Germinal center (tissue), 1 donor: ENCODE measurements around the gene SKP1.
A peak's percentile ranks its signal among the peaks of the same experiment; 100 is the strongest.

Source experiments
- DNase-seq: peaks from one replicate; pipeline ENCODE4 v3.0.0; 2012; ENCODE audit warnings: mixed read lengths, low spot score

The SKP1 gene

DNA sequence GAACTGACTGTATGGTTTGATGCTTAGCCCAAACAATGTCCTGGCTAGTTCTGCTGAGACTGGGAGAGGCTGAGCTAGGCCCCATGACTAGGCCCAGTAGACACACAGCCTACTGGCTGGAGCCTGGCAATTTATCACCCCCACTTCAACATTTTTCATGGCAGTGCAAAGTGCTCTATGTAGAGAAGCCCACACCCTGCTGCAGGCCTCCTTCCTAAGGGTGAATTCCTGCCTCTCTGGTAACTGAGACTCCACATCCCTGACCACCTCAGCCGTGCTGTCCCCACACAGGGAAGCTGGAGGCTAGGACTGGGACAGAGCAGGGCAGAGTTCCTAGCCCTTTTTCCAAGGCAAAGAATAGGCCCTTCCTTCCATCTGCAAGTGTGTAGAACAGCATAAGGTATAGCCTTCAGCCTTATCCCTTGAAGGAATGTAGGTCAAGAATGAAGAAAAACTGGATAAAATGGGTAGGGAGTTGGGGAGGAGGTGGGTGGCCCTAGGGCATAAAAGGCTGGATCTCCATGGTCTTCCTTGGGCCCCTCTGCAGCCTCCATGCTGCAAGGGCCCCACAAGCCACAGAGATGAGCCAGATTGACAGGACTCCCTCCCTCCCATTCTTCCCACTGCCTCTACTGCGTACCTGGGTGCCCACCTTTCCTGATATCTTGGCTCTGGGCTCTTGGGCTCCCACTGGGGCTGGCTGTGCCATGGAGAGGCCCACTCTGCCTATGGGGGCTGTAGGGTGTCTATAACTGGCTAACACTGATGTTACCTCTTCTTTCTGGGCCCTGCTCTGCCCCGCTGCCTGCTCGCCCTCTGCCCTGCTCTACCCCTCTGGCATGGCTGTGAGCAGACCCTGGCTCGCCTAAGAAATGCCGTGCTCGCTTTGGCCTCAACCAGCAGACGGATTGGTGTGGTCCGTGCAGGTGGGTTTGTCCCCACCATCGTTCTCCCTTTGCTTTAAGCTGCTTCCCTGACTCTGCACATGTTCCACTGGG, 32.5 kb downstream of the SKP1 start:
- no peak for DNase-seq

DNA sequence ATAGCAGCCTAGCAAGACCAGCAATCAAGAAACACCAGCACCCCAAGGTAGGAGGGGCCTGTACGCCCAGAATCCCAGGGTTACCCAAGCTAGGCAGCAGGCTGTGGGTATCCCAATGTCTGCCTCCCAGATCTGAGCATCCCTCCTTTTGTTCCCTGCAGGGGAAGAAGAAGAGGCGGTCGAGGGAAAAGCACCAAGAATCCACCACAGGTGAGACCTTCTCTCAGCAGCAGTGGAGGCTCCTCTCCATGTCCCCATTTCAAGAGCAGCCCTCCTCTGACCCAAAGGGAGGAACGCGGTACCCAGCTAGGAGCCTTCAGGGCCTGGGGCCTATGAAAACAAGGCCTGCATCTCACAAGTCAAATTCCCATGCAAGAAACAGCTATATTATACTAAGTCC, 33.3 kb downstream of the SKP1 start:
- DNase-seq: no peak

DNA sequence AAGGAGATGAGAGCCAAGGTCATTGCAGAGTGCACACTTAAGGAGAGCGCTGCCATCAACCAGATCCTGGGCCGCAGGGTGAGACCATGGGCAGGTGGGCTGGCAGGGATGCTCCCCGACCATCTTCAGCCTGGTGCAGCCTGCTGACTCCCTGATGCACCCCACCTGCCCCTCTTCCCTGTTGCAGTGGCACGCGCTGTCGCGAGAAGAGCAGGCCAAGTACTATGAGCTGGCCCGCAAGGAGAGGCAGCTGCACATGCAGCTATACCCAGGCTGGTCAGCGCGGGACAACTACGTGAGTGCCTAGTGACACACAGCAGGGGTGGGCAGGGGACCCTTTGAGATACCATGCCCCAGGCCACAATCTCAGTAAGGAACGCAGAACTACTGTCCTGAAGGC, 33.9 kb downstream of the SKP1 start:
- no peak for DNase-seq

DNA sequence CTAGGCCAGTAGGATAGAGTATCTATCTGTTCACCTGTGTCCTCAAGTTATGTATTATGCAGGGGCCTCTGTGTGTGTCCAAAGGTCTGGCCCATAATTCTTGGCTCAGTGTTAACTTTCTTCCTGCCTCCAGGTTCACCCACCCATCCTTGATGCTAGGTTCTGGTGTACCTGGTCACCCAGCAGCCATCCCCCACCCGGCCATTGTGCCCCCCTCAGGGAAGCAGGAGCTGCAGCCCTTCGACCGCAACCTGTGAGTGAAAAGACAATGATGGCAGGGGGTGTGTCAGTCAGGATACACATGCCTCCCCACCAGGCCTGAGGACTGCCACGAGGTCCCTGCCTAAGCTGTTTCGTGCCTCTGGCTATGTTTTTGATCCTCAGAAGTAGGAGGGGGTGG, 34.7 kb downstream of the SKP1 start:
- no peak for DNase-seq

DNA sequence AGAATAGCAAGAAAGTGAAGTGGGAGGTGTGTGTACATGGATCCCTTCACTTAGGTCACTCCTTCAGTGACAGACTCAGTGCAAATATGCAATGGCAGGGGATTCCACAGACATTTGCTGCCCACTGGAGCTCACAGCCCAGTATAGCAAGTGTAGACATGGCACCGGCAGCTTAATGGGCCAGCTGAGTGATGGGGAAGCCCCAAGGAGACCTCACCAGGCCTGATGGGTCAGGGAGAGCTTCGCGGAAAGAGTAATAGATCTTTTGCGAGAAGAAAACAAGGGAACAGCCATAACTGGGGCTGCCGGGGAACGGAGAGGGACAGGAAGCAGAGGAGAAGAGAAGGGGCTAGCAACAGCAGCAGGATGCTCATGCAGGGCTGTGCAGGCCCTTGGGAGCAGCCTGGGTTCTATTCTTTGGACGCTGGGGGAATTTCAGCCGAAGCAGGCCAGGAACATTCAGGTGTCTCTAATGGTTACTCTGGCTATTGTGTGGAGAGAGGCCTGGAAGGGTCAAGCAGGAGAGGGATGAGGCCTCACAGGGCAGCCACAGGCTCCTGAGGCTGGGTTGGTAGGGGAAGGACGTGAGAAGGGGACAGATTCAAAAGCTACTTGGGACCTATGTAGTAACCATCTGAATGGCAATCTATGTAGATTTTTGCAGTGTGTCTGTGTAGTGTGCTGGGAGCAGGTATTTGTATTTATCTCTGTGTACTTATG, 35.3 kb downstream of the SKP1 start:
- no peak for DNase-seq

DNA sequence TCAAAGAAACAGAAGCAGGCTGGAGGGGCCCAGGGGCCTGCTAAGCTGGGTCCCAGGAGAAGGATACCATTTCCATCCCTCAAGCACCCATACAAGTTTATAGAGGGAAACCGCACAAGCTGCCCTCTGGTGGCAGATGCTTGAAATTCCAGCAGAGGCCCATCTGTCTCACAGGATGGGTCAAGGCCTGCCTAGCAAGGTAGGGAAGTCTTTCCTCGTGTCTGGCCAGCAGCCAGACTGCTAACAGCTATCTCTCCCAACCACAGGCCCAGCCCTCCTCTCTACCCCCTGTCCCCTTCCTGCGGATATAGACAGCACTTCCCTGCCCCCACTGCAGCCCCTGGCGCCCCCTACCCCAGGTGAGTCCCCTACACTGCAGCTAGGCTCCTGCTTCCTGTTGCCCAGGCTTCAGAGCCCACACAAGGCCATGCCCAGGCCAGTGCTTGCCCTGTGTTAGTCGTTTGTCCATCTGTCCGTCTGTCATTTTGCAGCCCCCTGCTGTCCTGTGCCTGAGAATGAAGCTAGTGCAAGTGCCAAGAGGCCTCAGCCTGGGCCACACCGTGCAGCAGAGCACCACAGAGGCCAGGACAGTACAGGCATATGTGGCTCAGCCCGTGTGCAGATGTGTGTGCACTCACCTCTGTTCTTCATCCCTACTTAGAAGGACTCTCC, 36.1 kb downstream of the SKP1 start:
- DNase-seq: peak; percentile 60

DNA sequence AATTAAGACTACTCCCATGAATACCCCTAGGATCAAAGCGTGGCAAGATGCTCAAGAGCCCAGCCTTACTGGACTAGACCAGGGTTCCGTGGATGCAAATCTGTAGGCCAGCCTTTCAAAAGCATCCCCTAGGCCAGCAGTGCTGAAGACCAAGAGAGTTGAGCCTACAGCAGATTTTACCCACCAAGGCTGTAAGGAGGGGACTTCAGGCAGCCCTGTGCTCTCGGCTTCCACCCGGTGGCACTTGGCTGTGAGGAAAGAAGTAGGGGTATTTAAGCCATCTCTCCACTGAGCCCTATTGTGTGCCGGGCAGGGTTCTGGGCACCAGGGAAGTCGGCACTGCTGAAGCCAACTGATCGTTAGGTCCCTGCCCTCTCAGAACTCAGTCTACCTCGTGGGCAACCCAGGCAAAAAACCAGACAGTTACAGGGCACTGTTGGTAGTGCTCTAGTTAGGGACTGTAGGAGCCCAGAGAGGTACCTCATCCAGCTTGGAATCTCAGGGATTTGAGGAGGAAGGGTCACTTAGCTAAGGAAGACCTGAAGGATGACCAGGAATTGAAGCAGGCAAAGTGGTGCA, 36.8 kb downstream of the SKP1 start:
- no peak for DNase-seq

DNA sequence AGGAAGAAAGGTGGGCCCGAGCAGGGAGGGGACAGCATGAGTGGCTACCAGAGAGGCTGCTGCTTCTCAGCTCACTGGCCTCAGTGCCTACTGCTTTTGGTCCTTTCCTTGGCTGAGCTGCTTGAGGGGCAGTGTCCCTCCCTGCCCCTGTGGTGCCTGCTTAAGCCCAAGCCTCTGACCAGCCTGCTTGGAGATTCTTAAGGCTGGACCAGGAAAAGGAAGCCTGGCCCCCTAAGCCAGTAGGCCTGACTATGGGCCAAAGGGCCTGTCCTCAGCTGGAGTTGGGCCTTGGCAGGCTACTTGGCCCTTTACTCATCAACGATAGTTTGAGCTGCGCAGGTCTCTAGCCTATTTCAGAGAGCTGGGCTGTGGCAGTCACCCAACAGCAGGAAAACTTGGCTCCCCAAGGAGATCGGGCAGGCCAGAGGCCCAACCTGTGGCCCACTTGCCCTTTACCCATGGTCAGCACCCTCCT, 37.3 kb downstream of the SKP1 start:
- DNase-seq: no peak

DNA sequence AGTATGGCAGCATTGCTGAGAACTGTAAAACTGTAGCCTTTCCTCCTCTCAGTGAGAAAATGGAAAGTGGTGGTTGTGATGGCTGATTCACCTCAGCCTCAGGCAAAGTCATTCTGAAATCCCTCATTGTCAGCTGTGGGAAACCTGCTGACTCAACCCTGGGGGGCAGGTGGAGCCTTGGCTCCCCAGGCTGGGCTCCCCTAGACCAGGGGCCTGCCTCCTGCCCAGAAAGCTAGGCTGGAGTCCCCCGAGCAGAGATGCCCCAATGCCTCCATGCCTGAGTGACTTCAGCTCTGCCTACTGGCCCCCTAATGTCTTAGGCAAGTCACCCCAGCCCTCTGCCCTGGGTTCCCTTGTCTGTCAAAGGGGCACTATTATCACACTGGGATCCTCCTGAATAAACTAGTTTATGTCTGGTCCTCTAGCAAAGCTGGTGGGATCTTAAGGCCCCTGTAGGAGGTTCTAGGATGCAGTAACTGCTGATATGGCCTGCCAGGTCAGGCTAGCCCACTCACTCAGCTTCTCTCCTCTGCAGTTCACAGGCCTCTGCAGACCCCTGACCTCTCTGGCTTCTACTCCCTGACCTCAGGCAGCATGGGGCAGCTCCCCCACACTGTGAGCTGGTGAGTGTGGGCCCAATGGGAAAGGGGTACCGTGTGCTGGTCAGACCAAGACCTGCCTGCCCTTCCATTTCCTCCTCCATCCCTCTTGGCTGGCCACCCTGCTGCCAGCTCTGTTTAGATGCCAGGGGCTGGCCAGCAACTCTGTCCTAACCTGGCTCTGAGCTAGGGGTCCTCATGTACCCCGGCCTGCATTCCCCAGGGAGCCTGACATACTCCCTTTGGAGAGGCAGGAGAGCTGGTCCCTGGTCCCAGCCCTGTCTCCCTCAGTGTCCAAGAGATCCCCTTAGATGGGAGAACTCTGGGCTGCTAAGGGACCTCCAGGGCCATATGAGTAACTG, 38.1 kb downstream of the SKP1 start:
- no peak for DNase-seq

DNA sequence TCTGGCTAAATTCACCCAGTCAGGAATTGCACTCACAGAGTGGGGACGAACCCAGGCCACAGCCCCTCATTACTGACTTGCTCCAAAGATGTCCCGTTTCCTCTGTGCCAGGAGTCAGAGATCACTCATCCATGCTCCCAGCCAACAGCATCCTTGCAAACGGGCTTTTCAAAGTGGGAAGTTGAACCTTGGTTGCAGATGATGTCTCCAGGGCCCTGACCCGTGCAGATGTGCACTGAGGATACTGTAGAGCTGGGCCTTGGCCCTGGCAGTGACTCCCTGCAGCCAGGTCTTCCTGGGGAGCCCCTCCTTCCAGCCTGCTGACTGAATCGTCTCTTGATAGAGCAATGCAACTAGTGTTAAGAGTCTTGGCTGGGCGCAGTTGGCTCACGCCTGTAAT, 40.0 kb downstream of the SKP1 start:
- DNase-seq: no peak

DNA sequence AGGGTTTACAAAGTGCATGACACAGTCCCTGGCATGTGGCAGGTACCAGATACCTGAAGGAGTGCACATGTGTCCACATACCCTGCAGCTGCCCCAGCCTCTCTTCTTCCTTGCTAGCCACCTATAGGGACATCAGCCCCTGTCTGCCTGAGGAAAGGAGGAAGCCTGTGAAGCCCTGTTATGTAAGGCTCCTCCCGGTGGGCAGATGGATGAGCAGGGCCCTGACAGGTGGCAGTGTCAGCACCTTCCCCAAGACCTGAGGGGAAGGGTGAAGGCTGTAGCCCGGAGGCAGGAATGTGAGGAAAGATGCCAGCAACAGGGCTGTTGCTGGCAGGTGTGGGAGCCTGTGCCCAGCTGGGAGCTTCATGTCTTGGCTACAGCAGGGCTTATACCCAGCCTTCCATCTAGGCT, 40.5 kb downstream of the SKP1 start:
- no peak for DNase-seq

DNA sequence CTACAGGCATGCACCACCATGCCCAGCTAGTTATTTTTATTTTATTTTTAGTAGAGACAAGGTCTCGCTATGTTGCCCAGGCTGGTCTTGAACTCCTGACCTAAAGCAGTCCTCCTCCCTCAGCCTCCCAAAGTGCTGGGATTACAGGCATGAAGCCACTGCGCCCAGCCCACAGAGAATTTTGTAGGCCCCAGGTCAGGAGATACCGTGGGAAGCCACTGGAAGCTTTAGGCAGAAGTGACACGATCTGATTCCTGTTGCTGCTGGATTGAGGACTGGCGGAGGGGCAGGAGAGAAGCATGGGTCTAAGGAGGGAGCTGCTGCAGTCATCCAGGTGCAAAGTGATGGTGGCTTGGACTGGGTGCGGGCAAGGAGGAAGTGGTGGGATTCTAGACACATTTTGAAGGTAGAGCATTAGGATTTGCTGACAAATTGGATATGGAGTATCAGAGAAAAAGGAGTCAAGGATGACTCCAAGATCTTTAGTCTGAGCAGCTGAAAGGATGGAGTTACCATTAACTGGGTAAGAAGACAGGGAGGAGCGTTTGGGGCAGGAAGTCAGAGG, 41.6 kb downstream of the SKP1 start:
- no peak for DNase-seq

DNA sequence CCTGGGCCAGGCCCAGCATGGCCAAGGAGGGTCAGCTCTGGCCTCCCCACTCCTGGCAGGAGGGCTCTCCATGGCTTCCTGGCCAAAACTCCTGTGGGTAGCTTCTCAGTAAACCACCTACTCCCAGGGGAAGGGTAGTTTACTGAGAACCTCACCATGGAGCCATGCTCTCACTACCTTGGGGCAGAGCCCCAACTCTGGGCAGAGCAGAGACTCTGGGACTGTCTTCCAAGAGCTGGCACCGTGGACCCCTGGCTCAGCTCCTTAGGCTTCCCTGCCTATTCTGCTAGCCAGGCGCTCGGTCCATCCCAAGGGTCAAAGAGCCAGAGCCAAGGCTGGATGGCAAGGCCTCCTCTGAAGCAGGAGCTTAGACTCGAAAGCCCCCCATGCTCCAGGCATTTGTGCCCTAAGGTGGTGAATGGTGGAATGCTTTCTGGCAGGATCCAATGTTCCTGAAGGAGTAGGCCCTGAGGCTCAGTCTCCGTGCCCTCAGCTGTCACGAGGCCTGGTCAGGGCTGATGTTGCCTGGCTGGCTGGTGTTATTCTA, 42.7 kb downstream of the SKP1 start:
- DNase-seq: no peak

DNA sequence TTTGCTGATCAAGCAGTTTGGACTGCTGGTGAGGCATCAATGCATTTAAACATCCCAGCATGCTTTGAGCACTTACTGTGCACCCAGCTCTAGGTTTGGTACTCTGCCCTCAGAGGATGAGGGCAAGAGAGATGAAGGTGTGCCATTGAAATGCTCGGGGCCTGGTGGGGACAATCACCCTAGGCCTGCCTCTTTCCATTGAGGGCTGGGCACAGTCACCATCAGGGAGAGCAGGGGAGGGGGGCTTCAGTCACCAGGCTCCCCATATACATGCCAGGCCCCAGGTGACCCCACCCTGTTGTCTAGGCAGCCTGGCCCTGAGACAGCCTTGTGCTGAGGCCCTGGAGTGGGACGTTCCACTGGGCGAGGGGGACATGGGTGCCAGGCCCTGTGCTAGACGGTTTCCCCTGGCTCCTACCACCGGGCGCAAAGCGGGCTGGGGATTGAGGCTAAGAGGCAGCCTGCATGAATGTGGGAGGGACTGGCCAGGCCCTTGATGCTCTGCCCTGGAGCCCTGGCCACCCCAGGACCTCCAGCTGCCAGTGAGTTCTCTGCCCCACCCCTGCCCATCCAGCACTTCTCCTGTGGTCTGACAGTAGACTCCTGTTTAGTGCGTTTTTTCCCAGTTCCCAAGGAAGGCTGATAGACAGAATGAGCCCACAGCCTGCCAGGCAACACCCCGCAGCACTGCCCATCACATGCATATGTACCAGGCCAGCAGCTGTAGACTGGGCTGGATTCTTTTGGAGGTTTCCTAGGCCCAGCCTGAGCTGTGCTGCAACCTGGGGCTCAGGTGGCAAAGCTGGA, 43.4 kb downstream of the SKP1 start:
- no peak for DNase-seq

DNA sequence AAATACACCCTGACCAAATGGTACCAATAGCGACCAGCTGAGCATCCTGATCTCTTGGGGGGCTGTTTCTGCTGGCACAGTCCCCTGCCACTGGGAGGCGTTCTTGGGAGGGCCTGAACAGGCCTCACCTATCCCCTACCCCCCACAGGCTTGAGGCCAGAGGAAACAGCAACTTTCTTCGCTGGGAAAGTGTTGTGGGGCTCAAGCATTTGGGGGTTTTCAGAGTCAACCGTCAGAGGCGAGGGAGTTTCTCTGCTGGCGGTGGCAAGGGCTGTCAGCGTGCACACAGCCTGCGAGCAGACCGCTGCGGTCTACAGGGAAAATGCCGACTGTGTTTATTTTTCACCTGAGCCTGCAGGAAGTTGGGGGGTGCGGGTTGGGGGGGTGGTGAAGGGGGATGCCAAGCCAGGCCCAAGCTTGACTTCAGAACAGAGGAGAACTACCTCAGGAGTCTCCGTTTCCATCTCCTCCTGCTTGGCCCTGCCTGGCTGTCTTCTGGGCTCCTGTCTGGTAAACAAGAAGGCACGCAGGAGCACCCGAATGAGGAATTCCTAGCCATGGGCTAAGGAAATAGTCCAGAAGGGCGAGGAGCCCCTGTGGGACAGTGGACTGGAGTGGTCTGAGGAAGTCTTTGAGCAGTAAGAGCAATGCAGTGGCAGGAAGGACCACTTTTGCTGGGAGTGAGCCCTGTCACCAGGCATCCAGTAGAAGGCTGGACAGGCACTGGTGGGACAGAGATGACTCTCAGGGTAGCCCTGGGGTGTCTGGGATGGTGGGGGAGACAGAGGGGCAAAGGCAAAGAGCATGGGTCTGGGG, 44.2 kb downstream of the SKP1 start:
- peak; percentile 24 for DNase-seq

DNA sequence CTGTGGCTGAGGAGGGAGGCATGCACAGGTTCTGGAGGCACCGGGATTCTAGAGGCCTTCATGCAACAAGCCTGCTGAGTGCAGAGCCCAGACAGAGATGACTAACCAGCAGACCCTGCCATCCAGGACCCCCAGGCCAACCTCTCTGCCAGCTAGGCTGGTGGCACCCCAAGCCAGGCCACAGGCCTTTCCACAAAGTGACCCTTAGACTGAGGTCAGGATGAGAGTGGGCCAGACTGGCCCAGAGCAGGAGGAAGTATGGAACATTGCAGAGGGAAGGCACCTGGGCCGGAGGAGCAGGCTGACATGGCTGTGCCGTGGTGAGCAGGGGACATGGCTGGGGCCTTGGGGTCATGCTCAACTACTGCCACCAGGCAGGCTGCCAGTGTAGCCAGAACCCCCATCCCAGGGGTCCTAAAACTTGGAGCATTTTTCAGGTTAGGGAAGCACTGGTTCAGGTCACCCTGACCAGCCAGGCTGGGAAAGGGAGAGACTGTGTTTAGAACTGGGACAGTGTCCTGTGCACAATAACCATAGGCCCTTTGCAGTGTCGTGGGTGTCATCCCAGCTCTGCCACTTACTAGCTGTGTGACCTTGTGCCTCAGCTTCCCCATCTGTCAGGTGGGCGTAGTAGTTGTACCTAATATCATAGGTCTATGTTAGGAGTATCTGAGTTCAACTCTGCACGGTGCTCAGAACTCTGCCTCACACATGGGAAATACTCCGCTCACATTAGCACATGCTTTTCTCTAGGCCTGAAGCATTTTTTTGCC, 45.0 kb downstream of the SKP1 start:
- no peak for DNase-seq

DNA sequence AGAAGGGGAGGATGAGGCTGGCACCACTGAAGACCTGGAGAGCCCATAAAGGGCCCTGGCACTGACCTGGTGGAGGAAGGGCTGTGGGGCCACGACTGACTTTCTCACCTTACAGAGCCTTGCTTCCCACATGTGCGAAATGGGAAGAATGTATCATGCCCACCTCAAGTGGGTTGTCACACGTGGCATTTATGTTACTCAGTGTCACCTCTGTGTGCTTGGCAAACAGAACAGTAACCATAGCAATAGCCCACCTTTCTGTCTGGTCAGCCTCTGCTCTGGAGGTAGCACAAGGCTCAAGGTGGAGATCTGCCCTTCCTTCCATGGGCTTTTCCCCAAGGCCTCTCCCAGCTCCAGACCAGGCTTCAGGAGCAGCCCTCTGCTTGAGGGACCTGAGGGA, 45.6 kb downstream of the SKP1 start:
- no peak for DNase-seq
